ENCODE data around the gene EDC4. TPM values are rescaled to one million over a fixed set of nuclear protein-coding genes. Genes with fewer than 3 reads are reported as not detected.
A peak's percentile ranks its signal among the peaks of the same experiment; 100 is the strongest.

EDC4 gene
- total RNA-seq, 1 donor from 2014 or later = 64.8 TPM

- FAIRE-seq (no peak), DNase-seq (ENCODE audit: low read depth) (no peak)
- H3K9me3 Mint-ChIP-seq (ENCODE audit: unreplicated experiment) = no peaks in the 10 kb centered on the region
- H3K4me1 ChIP-seq (ENCODE audit: insufficient read depth, low read length) = no peaks in the 10 kb centered on the region
- TF ChIP-seq CTCF (IDR thresholded peaks at IDR 0.05; ENCODE audit: insufficient read depth, low read depth, low read length) = no peak
- TF ChIP-seq EZH2 (IDR thresholded peaks at IDR 0.05; ENCODE audit: insufficient read depth, low read length) = no peak
- no peak overlapping the region for H2AFZ ChIP-seq (ENCODE audit: low read depth, low read length)
- H3K4me3 ChIP-seq (ENCODE audit: insufficient read depth, low read depth, low read length) = no peak overlapping the region
- H3K4me1 Mint-ChIP-seq (ENCODE audit: low read depth, unreplicated experiment) = peaks cover 17% of the 10 kb centered on the region
- no peak overlapping the region for H3K9ac ChIP-seq (ENCODE audit: low read length)
- H3K27me3 ChIP-seq (ENCODE audit: insufficient read depth, low read length) = no peaks in the 10 kb centered on the region
- no peak overlapping the region for H3K27ac ChIP-seq (ENCODE audit: low read depth, low read length)
- no peaks in the 10 kb centered on the region for H3K9me3 ChIP-seq (ENCODE audit: insufficient read depth, low read depth, low read length)
- no peak overlapping the region for H3K4me3 Mint-ChIP-seq (ENCODE audit: unreplicated experiment)
- H3K36me3 Mint-ChIP-seq (ENCODE audit: low read depth, unreplicated experiment) = peaks cover 10% of the 10 kb centered on the region
- no peaks in the 10 kb centered on the region for H3K27me3 Mint-ChIP-seq (ENCODE audit: low read depth, unreplicated experiment)
- peaks cover 29% of the 10 kb centered on the region for H4K20me1 ChIP-seq (ENCODE audit: insufficient read depth, low read length)
- no peaks in the 10 kb centered on the region for H3K36me3 ChIP-seq (ENCODE audit: insufficient read depth, low read length)
- H3K79me2 ChIP-seq (ENCODE audit: insufficient read depth, low read length) = peaks cover 32% of the 10 kb centered on the region
- no peak overlapping the region for H3K27ac Mint-ChIP-seq (ENCODE audit: unreplicated experiment)
- H3K4me2 ChIP-seq (ENCODE audit: low read length) = no peak overlapping the region
These were observed 30.0 kb downstream of the EDC4 start for GRCh38 chr16:67902831-67903230.

- peaks cover 3% of the 10 kb centered on the region for H3K79me2 ChIP-seq (ENCODE audit: insufficient read depth, low read length)
- no peak overlapping the region for H3K27ac ChIP-seq (ENCODE audit: low read depth, low read length)
- H3K4me1 ChIP-seq (ENCODE audit: insufficient read depth, low read length) = no peaks in the 10 kb centered on the region
- Mint-ChIP-seq H3K4me3 (ENCODE audit: unreplicated experiment) (no peak overlapping the region), H3K9me3 (ENCODE audit: unreplicated experiment) (no peaks in the 10 kb centered on the region), H3K36me3 (ENCODE audit: low read depth, unreplicated experiment) (peaks cover 17% of the 10 kb centered on the region), H3K4me1 (ENCODE audit: low read depth, unreplicated experiment) (peaks cover 10% of the 10 kb centered on the region), H3K27me3 (ENCODE audit: low read depth, unreplicated experiment) (no peaks in the 10 kb centered on the region), H3K27ac (ENCODE audit: unreplicated experiment) (peak overlapping the region; percentile 24)
- H3K4me2 ChIP-seq (ENCODE audit: low read length) = no peak overlapping the region
- H3K27me3 ChIP-seq (ENCODE audit: insufficient read depth, low read length) = no peaks in the 10 kb centered on the region
- no peaks in the 10 kb centered on the region for H3K36me3 ChIP-seq (ENCODE audit: insufficient read depth, low read length)
- no peak overlapping the region for H3K4me3 ChIP-seq (ENCODE audit: insufficient read depth, low read depth, low read length)
- no peak overlapping the region for H2AFZ ChIP-seq (ENCODE audit: low read depth, low read length)
- FAIRE-seq (no peak), DNase-seq (ENCODE audit: low read depth) (no peak)
- H3K9ac ChIP-seq (ENCODE audit: low read length) = no peak overlapping the region
- no peaks in the 10 kb centered on the region for H3K9me3 ChIP-seq (ENCODE audit: insufficient read depth, low read depth, low read length)
- peaks cover 20% of the 10 kb centered on the region for H4K20me1 ChIP-seq (ENCODE audit: insufficient read depth, low read length)
- TF ChIP-seq CTCF (IDR thresholded peaks at IDR 0.05; ENCODE audit: insufficient read depth, low read depth, low read length) (no peak), EZH2 (IDR thresholded peaks at IDR 0.05; ENCODE audit: insufficient read depth, low read length) (no peak)
These were observed 34.7 kb downstream of the EDC4 start for GRCh38 chr16:67907397-67908180.
